Fibroblast of the aortic adventitia (primary cell): ENCODE measurements around the gene TRIM67. TPM values are rescaled to one million over a fixed set of nuclear protein-coding genes. Genes with fewer than 3 reads are reported as not detected.
A peak's percentile ranks its signal among the peaks of the same experiment; 100 is the strongest.

Experiments
- DNase-seq: peaks from one replicate; pipeline ENCODE4 v3.0.0-alpha.2; 2010; ENCODE audit warnings: low read depth
- H3K4me3 ChIP-seq: 2 replicates; pipeline ENCODE4 v1.5.1; 2011; ENCODE audit warnings: low read depth, mild to moderate bottlenecking, control low read depth, low read length, moderate library complexity
- total RNA-seq: library from RNA; depleted of rRNA; stranded (reverse); fragments of >200 nt; gene quantifications from 2 replicates; pipeline ENCODE4 v1.2.3, GENCODE V29; 2012; ENCODE audit warnings: low replicate concordance
- TF ChIP-seq, protein P1 (sequence below): IDR thresholded peaks from 2 replicates; pipeline ENCODE4 v1.5.1; 2011; ENCODE audit warnings: mild to moderate bottlenecking, low read length, control low read depth, inconsistent platforms; ENCODE audit not compliant: insufficient read depth

The TRIM67 gene
- total RNA-seq, 1 donor: not detected

DNA sequence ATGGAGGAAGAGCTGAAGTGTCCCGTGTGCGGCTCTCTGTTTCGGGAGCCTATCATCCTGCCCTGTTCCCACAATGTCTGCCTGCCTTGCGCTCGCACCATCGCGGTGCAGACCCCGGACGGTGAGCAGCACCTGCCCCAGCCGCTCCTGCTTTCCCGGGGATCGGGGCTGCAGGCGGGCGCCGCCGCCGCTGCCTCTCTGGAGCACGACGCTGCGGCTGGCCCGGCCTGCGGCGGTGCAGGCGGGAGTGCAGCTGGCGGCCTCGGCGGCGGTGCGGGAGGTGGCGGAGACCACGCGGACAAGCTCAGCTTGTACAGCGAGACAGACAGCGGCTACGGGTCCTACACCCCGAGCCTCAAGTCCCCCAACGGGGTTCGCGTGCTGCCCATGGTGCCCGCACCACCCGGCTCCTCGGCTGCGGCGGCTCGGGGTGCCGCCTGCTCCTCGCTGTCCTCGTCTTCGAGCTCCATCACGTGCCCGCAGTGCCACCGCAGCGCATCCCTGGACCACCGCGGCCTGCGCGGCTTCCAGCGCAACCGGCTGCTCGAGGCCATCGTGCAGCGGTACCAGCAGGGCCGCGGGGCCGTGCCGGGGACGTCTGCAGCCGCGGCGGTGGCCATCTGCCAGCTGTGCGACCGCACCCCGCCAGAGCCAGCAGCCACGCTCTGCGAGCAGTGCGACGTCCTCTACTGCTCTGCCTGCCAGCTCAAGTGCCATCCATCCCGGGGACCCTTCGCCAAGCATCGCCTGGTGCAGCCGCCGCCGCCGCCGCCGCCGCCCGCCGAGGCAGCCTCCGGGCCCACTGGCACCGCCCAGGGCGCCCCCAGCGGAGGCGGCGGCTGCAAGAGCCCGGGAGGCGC is 1.3 kb downstream of the TRIM67 start:
- DNase-seq: no peak
- TF ChIP-seq, protein P1, sequence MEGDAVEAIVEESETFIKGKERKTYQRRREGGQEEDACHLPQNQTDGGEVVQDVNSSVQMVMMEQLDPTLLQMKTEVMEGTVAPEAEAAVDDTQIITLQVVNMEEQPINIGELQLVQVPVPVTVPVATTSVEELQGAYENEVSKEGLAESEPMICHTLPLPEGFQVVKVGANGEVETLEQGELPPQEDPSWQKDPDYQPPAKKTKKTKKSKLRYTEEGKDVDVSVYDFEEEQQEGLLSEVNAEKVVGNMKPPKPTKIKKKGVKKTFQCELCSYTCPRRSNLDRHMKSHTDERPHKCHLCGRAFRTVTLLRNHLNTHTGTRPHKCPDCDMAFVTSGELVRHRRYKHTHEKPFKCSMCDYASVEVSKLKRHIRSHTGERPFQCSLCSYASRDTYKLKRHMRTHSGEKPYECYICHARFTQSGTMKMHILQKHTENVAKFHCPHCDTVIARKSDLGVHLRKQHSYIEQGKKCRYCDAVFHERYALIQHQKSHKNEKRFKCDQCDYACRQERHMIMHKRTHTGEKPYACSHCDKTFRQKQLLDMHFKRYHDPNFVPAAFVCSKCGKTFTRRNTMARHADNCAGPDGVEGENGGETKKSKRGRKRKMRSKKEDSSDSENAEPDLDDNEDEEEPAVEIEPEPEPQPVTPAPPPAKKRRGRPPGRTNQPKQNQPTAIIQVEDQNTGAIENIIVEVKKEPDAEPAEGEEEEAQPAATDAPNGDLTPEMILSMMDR: no peak
- H3K4me3 ChIP-seq: peak overlapping the region; percentile 17

DNA sequence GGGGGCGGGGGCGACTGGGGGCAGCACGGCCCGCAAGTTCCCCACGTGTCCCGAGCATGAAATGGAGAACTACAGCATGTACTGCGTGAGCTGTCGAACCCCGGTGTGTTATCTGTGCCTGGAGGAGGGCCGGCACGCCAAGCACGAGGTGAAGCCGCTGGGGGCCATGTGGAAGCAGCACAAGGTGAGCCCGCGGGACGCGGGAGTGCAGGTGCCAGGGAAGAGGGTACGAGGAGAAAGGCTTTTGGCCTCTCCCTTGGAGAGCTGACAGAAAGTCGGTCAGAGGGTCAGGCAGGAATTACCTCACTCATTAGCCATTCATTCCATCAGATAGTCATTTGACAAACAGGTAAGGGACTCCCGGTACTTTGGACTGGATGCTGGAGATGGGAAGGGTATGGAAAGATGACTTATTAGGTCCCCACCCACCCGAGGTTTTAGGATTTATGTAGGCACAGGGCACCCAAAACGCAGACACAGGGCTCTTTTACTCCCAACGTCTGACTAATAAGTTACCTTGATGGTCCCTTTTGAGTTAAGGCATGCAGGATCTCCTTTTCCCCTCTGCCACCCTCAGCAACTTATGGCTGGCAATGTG is 2.1 kb downstream of the TRIM67 start:
- TF ChIP-seq, protein P1: no peak
- H3K4me3 ChIP-seq: no peak overlapping the region
- no peak for DNase-seq

DNA sequence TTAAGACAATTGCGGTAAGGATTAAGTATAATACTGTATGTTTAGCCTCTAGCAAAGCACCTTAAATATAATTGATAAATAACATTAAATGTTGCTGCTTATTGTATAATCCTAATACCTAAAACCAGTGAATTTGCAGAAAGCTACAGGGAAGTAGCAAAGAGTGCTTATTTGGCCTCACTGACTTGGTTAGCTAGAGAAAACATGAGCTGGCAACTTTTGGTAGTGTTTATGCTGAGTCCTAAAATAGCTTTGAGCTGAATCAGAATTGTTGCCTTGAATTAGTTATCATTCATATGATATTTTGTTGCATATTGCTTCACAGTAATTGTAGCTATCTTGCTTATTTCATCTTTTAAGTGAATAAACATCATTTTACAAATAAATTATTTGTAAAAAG is 3.5 kb downstream of the TRIM67 start:
- no peak for DNase-seq
- TF ChIP-seq, protein P1: no peak
- H3K4me3 ChIP-seq: no peak overlapping the region

DNA sequence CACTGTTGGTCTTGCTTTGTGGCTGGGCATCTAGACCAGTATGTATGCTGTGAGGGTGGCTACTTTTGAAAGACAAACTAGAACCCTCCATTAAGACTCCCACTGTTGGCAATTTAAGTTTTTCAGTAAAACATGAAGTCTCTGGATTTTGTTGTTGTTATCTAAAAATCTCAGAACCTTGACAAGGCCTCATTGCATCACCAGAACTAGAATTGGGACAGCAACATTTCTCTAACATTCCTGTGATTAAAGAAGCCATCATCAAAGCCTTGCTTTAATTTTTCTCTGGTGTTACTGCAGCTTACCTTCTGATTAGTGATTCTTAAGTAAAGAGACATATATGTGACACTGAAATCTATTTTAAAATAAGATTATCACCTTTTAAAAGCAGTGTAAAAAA is 4.5 kb downstream of the TRIM67 start:
- TF ChIP-seq, protein P1: no peak
- no peak overlapping the region for H3K4me3 ChIP-seq
- no peak for DNase-seq

DNA sequence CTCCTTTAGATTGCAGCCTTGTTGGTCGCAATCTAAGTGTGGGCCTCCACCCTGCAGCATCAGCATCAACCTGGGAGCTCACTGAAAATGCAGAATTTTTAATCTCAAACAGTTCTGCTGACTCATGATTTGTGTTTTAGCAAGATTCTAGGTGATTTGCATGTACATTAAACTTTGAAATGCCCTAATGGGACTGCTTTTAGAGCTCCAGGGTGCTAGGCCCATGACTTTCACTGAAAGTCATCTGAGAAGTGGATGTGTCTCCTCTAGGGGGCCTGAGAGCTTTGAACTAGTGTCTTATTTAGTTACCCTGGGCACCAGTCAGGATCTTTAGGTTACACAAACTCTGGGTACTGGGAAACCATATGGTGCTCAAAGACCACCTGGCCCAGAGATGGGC is 9.0 kb downstream of the TRIM67 start:
- TF ChIP-seq, protein P1: no peak
- no peak overlapping the region for H3K4me3 ChIP-seq
- no peak for DNase-seq

DNA sequence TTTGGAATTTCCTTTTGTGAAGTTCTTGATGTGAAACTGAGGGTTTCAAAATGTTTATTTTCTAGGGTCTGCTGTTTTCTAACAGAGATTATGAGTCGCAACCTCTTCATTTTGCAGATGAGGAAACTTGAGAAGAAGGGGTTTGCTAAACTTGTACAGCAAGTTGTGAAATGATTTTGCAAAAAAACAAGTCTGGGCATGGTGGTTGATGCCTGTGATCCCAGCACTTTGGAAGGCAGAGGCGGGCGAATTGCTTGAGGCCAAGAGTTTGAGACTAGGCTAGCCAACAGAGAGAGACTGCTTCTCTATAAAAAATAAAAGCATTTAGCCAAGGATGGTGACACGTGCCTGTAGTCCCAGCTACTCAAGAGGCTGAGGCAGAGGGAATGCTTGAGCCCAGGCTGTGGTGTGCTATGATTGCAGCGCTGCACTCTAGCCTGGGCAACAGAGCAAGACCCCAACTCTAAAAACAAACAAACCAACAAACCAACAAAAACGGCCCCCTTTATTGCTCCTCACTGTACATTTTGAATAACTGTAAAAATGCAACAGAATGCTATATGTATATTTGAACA is 9.9 kb downstream of the TRIM67 start:
- no peak for DNase-seq
- TF ChIP-seq, protein P1: no peak
- H3K4me3 ChIP-seq: no peak overlapping the region
